ENCODE results near the gene BTBD17.

The BTBD17 gene

GRCh38 chr17:74335529-74336062 lies 26.1 kb downstream of the BTBD17 start:
- DNase-seq (ENCODE audit: low read depth in 2 of 2) = no peak

- DNase-seq (ENCODE audit: low read depth in 2 of 2) = no peak
Observed at GRCh38 chr17:74334393-74335039, 27.2 kb downstream of the BTBD17 start.

- no peak for DNase-seq (ENCODE audit: low read depth in 2 of 2)
Observed at GRCh38 chr17:74332763-74333283, 28.8 kb downstream of the BTBD17 start.

- DNase-seq (ENCODE audit: low read depth in 2 of 2) = no peak
Observed at GRCh38 chr17:74332017-74332650, 29.5 kb downstream of the BTBD17 start.

- no peak for DNase-seq (ENCODE audit: low read depth in 2 of 2)
Observed at GRCh38 chr17:74330446-74330845, 31.2 kb downstream of the BTBD17 start.

GRCh38 chr17:74329378-74329777 lies 32.3 kb downstream of the BTBD17 start:
- DNase-seq (ENCODE audit: low read depth in 2 of 2) = no peak

GRCh38 chr17:74328487-74328886 lies 33.2 kb downstream of the BTBD17 start:
- DNase-seq (ENCODE audit: low read depth in 2 of 2) = no peak

GRCh38 chr17:74326506-74326905 lies 35.2 kb downstream of the BTBD17 start:
- DNase-seq (ENCODE audit: low read depth in 2 of 2) = no peak

- DNase-seq (ENCODE audit: low read depth in 2 of 2) = no peak
Observed at GRCh38 chr17:74325743-74326379, 35.8 kb downstream of the BTBD17 start, which contains the start of gene KIF19. Gene KIF19, plus strand, starts transcription at chr17:74326226. Its CDS starts 124 bp downstream, at chr17:74326350.

GRCh38 chr17:74325376-74325742 lies 36.3 kb downstream of the BTBD17 start:
- DNase-seq (ENCODE audit: low read depth in 2 of 2) = no peak

GRCh38 chr17:74324521-74324920 lies 37.1 kb downstream of the BTBD17 start:
- no peak for DNase-seq (ENCODE audit: low read depth in 2 of 2)

- DNase-seq (ENCODE audit: low read depth in 2 of 2) = no peak
Observed at GRCh38 chr17:74318391-74318790, 43.3 kb downstream of the BTBD17 start.

- DNase-seq (ENCODE audit: low read depth in 2 of 2) = no peak
Observed at GRCh38 chr17:74317071-74317470, 44.6 kb downstream of the BTBD17 start.

GRCh38 chr17:74316220-74316619 lies 45.4 kb downstream of the BTBD17 start:
- DNase-seq (ENCODE audit: low read depth in 2 of 2) = no peak

- no peak for DNase-seq (ENCODE audit: low read depth in 2 of 2)
Observed at GRCh38 chr17:74314877-74315276, 46.8 kb downstream of the BTBD17 start.

- DNase-seq (ENCODE audit: low read depth in 2 of 2) = no peak
Observed at GRCh38 chr17:74309902-74310301, 51.8 kb downstream of the BTBD17 start.

- DNase-seq (ENCODE audit: low read depth in 2 of 2) = no peak
Observed at GRCh38 chr17:74307984-74308773, 53.5 kb downstream of the BTBD17 start.
